Measurements from ENCODE around the gene AGBL4.

- TF ChIP-seq POLR2AphosphoS5 (IDR thresholded peaks at IDR 0.05; ENCODE audit: borderline replicate concordance, low read depth, low read length) (no peak), EZH2 (IDR thresholded peaks at IDR 0.05) (no peak), FOXP2 (optimal IDR thresholded peaks at IDR 0.05; ENCODE audit: control extremely low read depth, extremely low read length, insufficient read depth) (no peak)
These were observed 978.4 kb downstream of the AGBL4 start for GRCh38 chr1:49045371-49045770.

Data from SK-N-MC (cell line).